GM12878 (cell line): ENCODE data around the gene BCAS4. TPM values are rescaled to one million over a fixed set of nuclear protein-coding genes. Genes with fewer than 3 reads are reported as not detected.
A peak's percentile ranks its signal among the peaks of the same experiment; 100 is the strongest.

Source experiments
- ATAC-seq: fragments of 200-7000 bp; cut with Tn5 transposase; 3 replicates; pipeline ENCODE4 v1.9.1; 2020; ENCODE audit warnings: mild to moderate bottlenecking, moderate library complexity
- BruUV-seq: library from RNA; stranded (reverse); fragments of 400-500 nt; replicated peaks from 2 replicates; lab custom pipeline; 2021; lab: Mats Ljungman, UMichigan
- CTCF ChIA-PET: fragments of 300-600 bp; sonication (Branson Sonifier 250); formaldehyde crosslinking; extraction: SDS; loops from one replicate; lab custom pipeline; 2021; ENCODE audit warnings: inconsistent platforms; lab: Yijun Ruan, JAX
- POLR2A ChIA-PET: fragments of 350-600 bp; formaldehyde crosslinking; extraction: SDS; loops from one replicate; lab custom pipeline; 2021; ENCODE audit warnings: inconsistent platforms; lab: Charles Lee
- RAD21 ChIA-PET: fragments of 300-600 bp; sonication (Branson Sonifier 250); formaldehyde crosslinking; loops from one replicate; lab custom pipeline; 2023; ENCODE audit warnings: antibody characterized with exemption; ENCODE audit not compliant: unreplicated experiment; lab: Charles Lee
- SMC1A ChIA-PET: fragments of 300-600 bp; sonication (Branson Sonifier 250); formaldehyde crosslinking; loops from one replicate; lab custom pipeline; 2023; ENCODE audit not compliant: unreplicated experiment, uncharacterized antibody; lab: Charles Lee
- DNase-seq: peaks from one replicate; pipeline ENCODE4 v3.0.0-alpha.2; 2011; ENCODE audit warnings: low read depth, low spot score
- FAIRE-seq: peaks from 3 replicates; lab custom pipeline; 2011; peaks lifted over from hg19 to GRCh38; lab: Jason Lieb, UNC
- H2AFZ ChIP-seq: 2 replicates; pipeline ENCODE4 v1.6.0; 2011; ENCODE audit warnings: low read depth, low read length, control low read depth; ENCODE audit not compliant: control insufficient read depth
- H3K27ac ChIP-seq: 2 replicates; pipeline ENCODE4 v1.5.1; 2011; ENCODE audit warnings: control low read depth; ENCODE audit not compliant: control insufficient read depth, insufficient read depth
- H3K27me3 ChIP-seq, 2 experiments: replicated peaks in 1 of 2; 2 replicates each; pipeline versions ENCODE4 v1.6.0 to v1.6.1; 2011; ENCODE audit warnings: low read length in 1 of 2; ENCODE audit not compliant: control insufficient read depth in 2 of 2, insufficient read depth in 2 of 2
- H3K36me3 ChIP-seq, 2 experiments: 2 replicates each; pipeline ENCODE4 v1.5.1; 2011; ENCODE audit warnings: low read length in 1 of 2; ENCODE audit not compliant: control insufficient read depth in 2 of 2, insufficient read depth in 2 of 2
- H3K4me1 ChIP-seq: 2 replicates; pipeline ENCODE4 v1.6.1; 2011; ENCODE audit warnings: mild to moderate bottlenecking, low read length, moderate library complexity, mixed read lengths; ENCODE audit not compliant: control insufficient read depth, insufficient read depth
- H3K4me2 ChIP-seq: 2 replicates; pipeline ENCODE4 v1.6.0; 2011; ENCODE audit warnings: control low read depth; ENCODE audit not compliant: control insufficient read depth, insufficient read depth
- H3K4me3 ChIP-seq: fragments of 200-600 bp; sonication (generic); 2 replicates; pipeline ENCODE4 v1.5.1; 2016
- H3K79me2 ChIP-seq: 2 replicates; pipeline ENCODE4 v1.6.0; 2011; ENCODE audit warnings: low read length; ENCODE audit not compliant: control insufficient read depth, insufficient read depth
- H3K9ac ChIP-seq: 2 replicates; pipeline ENCODE4 v1.8.0; 2011; ENCODE audit warnings: low read length, control low read depth, mixed read lengths; ENCODE audit not compliant: control insufficient read depth, insufficient read depth
- H3K9me3 ChIP-seq: replicated peaks from 3 replicates; pipeline ENCODE4 v1.5.1; 2011; ENCODE audit warnings: mild to moderate bottlenecking, low read length; ENCODE audit not compliant: control insufficient read depth, insufficient read depth
- H4K20me1 ChIP-seq: 2 replicates; pipeline ENCODE4 v1.6.0; 2011; ENCODE audit not compliant: control insufficient read depth, insufficient read depth
- CEBPB ChIP-seq, 2 experiments: fragments of 150-350 bp in 1 of 2; IDR thresholded peaks; 2 replicates each; pipeline ENCODE4 v1.6.1; 2012 to 2014; ENCODE audit warnings: low read depth in 2 of 2, low read length in 2 of 2, borderline replicate concordance in 1 of 2, inconsistent platforms in 1 of 2
- CREM ChIP-seq: IDR thresholded peaks from 2 replicates; pipeline ENCODE4 v1.6.1; 2014; ENCODE audit warnings: antibody characterized with exemption, low read depth
- CTCF ChIP-seq, 3 experiments: IDR thresholded peaks in 2 of 3; conservative IDR thresholded peaks in 1 of 3; 2 replicates each; pipeline ENCODE4 v1.5.1; 2011; ENCODE audit warnings: low read depth in 3 of 3, low read length in 3 of 3, mild to moderate bottlenecking in 3 of 3, control low read depth in 2 of 3, moderate library complexity in 2 of 3, inconsistent platforms in 1 of 3, mixed read lengths in 1 of 3; ENCODE audit not compliant: control insufficient read depth in 2 of 3, insufficient read depth in 1 of 3; ENCODE audit errors: extremely low read depth in 1 of 3
- E4F1 ChIP-seq: fragments of 450-650 bp; IDR thresholded peaks from 2 replicates; pipeline ENCODE4 v1.6.1; 2018; ENCODE audit warnings: borderline replicate concordance, mild to moderate bottlenecking; ENCODE audit not compliant: partially characterized antibody
- EZH2 ChIP-seq: IDR thresholded peaks from 2 replicates; pipeline ENCODE4 v1.6.1; 2012; ENCODE audit warnings: low read depth, mild to moderate bottlenecking, control low read depth, inconsistent platforms, low read length, borderline replicate concordance; ENCODE audit not compliant: control insufficient read depth
- HDAC6 ChIP-seq: fragments of 200-600 bp; sonication (generic); IDR thresholded peaks from one replicate; pipeline ENCODE4 v1.8.0; 2017; ENCODE audit warnings: antibody characterized with exemption; ENCODE audit not compliant: unreplicated experiment
- NRF1 ChIP-seq: conservative IDR thresholded peaks from 2 replicates; pipeline ENCODE4 v1.6.1; 2011; ENCODE audit warnings: mild to moderate bottlenecking, low read depth, low read length, improper control_type of control experiment
- RCOR1 ChIP-seq: conservative IDR thresholded peaks from 2 replicates; pipeline ENCODE4 v1.6.1; 2012; ENCODE audit warnings: low read depth, low read length, improper control_type of control experiment
- RELA ChIP-seq: fragments of 450-650 bp; IDR thresholded peaks from 2 replicates; pipeline ENCODE4 v1.8.0; 2014; ENCODE audit warnings: borderline replicate concordance; ENCODE audit not compliant: partially characterized antibody
- SKIL ChIP-seq: fragments of 450-650 bp; IDR thresholded peaks from 2 replicates; pipeline ENCODE4 v1.6.1; 2017; ENCODE audit warnings: mild to moderate bottlenecking, low read depth, inconsistent platforms; ENCODE audit not compliant: poor library complexity, severe bottlenecking
- SUZ12 ChIP-seq: fragments of 200-600 bp; sonication (generic); IDR thresholded peaks from one replicate; pipeline ENCODE4 v1.6.1; 2018; ENCODE audit warnings: antibody characterized with exemption, mild to moderate bottlenecking; ENCODE audit not compliant: unreplicated experiment
- TAF1 ChIP-seq: IDR thresholded peaks from 2 replicates; pipeline ENCODE4 v1.6.1; 2011; ENCODE audit warnings: mild to moderate bottlenecking, low read depth, low read length, borderline replicate concordance
- TCF12 ChIP-seq: IDR thresholded peaks from 2 replicates; pipeline ENCODE4 v1.6.1; 2011; ENCODE audit warnings: low read depth, mild to moderate bottlenecking, low read length
- ZNF24 ChIP-seq: fragments of 450-650 bp; IDR thresholded peaks from 2 replicates; pipeline ENCODE4 v1.6.1; 2017; ENCODE audit warnings: antibody characterized with exemption, mild to moderate bottlenecking
- whole genome bisulfite sequencing: methylation state at CpG from one replicate; pipeline ENCODE4 v1.1.6; 2016; ENCODE audit warnings: low lambda C conversion rate; ENCODE audit not compliant: insufficient replicate concordance, insufficient coverage; ENCODE audit errors: missing lambda C conversion rate; 5-methylcytosine and 5-hydroxymethylcytosine counted together
- in situ Hi-C: fragments of 300-500 bp; cut with MboI; formaldehyde crosslinking; loops from 9 replicates; pipeline ENCODE4 v1.14.3; 2018; ENCODE audit warnings: mixed read lengths
- intact Hi-C: fragments of 100-400 bp; cut with micrococcal nuclease; formaldehyde crosslinking; loops from one replicate; pipeline ENCODE4 v1.14.2; 2022; ENCODE audit not compliant: unreplicated experiment
- polyA plus RNA-seq, 11 experiments: library from polyadenylated mRNA; depleted of rRNA in 4 of 11; unstranded in 6 of 11; stranded (reverse) in 5 of 11; fragments of >200 nt; fragmentation: Nextera tagmentation in 4 of 11; fragmentation: Illumina TruSeq in 1 of 11; extraction: Ambion mirVana in 4 of 11; extraction: Trizol in 1 of 11; gene quantifications; 1 replicate in 1 of 11; 2 replicates in 10 of 11; pipeline versions ENCODE4 v1.2.1 to v1.2.3, GENCODE V29; 2011 to 2016; ENCODE audit warnings: inconsistent platforms in 2 of 11, missing spikeins in 2 of 11, low read depth in 1 of 11
- total RNA-seq, 4 experiments: library from RNA; depleted of rRNA in 3 of 4; stranded (reverse); fragments of >200 nt in 3 of 4; fragmentation: Illumina TruSeq in 1 of 4; extraction: Trizol in 1 of 4; gene quantifications; 2 replicates each; pipeline versions ENCODE4 v1.2.1 to v1.2.3, GENCODE V29; 2013 to 2021

Gene BCAS4
- total and polyA plus RNA-seq, 10 of the 15 experiments (the other 5 are each of a cell fraction or from before 2014, with no cell fraction given), result 14.8 to 214 (median 65.3) TPM

GRCh38 chr20:50904067-50904570 is 109.3 kb downstream of the BCAS4 start (continued):
- no peak for TF ChIP-seq TAF1
- TF ChIP-seq NRF1, result no peak

- RAD21 ChIA-PET, result interaction anchor here (0.6 to 1.7 kb wide), 3 partner anchors 20 to 115 kb away, joined by 3 to 5 read pairs (median 3); partner anchors contain the start of gene BCAS4
- POLR2A ChIA-PET, result interaction anchor here (0.6 to 1.5 kb wide), 5 partner anchors 9 to 28 kb away, joined by 3 to 12 read pairs (median 4); no protein-coding TSS in a partner anchor
- Histone ChIP-seq H3K9ac (no peak overlapping the region), H3K27ac (no peak overlapping the region), H3K4me3 (no peak overlapping the region), H3K9me3 (no peaks in the 10 kb centered on the region), H3K79me2 (peaks cover 95% of the 10 kb centered on the region), H3K27me3 (no peaks in the 10 kb centered on the region), H4K20me1 (peaks cover 17% of the 10 kb centered on the region), H3K4me1 (peaks cover 40% of the 10 kb centered on the region), H3K36me3 (peaks cover 3 to 32% of the 10 kb centered on the region in 2 experiments), H2AFZ (no peak overlapping the region), H3K4me2 (peak overlapping the region; percentile 34; the same call in 1 of the 2 replicates)
- in situ Hi-C loops (no loop called here), intact Hi-C loops (no loop called here)
- CTCF ChIA-PET, result interaction anchor here (1.2 to 3.9 kb wide), 4 partner anchors 11 to 115 kb away, joined by 4 to 44 read pairs (median 14); partner anchors contain the start of genes ADNP and BCAS4
- no peak for FAIRE-seq
- DNase-seq, result no peak
- no TSS peak for BruUV-seq
- 0% methylated on average over 3 of the region's 3 CpGs for WGBS
- SMC1A ChIA-PET, result interaction anchor here (0.9 to 4.3 kb wide), 10 partner anchors 7 to 115 kb away, joined by 3 to 17 read pairs (median 5); partner anchors contain the start of gene BCAS4
- ATAC-seq, result no peak
- TF ChIP-seq TCF12, result no peak
- no peak for TF ChIP-seq RCOR1
- no peak for TF ChIP-seq SUZ12
- no peak for TF ChIP-seq HDAC6
- no peak for TF ChIP-seq EZH2
- TF ChIP-seq RELA, result no peak
- TF ChIP-seq CREM, result no peak
- no peak for TF ChIP-seq CTCF (IDR thresholded peaks at IDR 0.05 in 2 of 3, conservative IDR thresholded peaks at IDR 0.05 in 1 of 3; ENCODE audit: control insufficient read depth in 2 of 3, extremely low read depth in 1 of 3, insufficient read depth in 1 of 3, low read depth in 3 of 3, low read length in 3 of 3)
- TF ChIP-seq ZNF24, result no peak
- no peak for TF ChIP-seq E4F1
- no peak for TF ChIP-seq CEBPB (IDR thresholded peaks at IDR 0.05; ENCODE audit: borderline replicate concordance in 1 of 2, low read depth in 2 of 2, low read length in 2 of 2)
- no peak for TF ChIP-seq SKIL
Measured at GRCh38 chr20:50909413-50909812, 114.6 kb downstream of the BCAS4 start.
